HAP-1 (cell line): ENCODE measurements around the gene DCC.

Experiments
- DNase-seq, 2 experiments: peaks; one replicate each; pipeline ENCODE4 v3.0.0-alpha.2; 2016 to 2020; ENCODE audit warnings: low spot score in 2 of 2
- H3K27me3 ChIP-seq: fragments of 250-450 bp; sonication (Bioruptor Pico); 2 replicates; pipeline ENCODE4 v1.5.1; 2020; ENCODE audit warnings: low read depth, mild to moderate bottlenecking, moderate library complexity
- H3K36me3 ChIP-seq: fragments of 250-450 bp; sonication (Bioruptor Pico); replicated peaks from 2 replicates; pipeline ENCODE4 v1.5.1; 2020; ENCODE audit warnings: mild to moderate bottlenecking
- H3K4me1 ChIP-seq: fragments of 250-450 bp; sonication (Bioruptor Pico); 2 replicates; pipeline ENCODE4 v1.5.1; 2020; ENCODE audit warnings: mild to moderate bottlenecking
- H3K4me3 ChIP-seq: fragments of 250-450 bp; sonication (Bioruptor Pico); 2 replicates; pipeline ENCODE4 v1.5.1; 2020; ENCODE audit warnings: mild to moderate bottlenecking, moderate library complexity
- H3K9me3 ChIP-seq: fragments of 250-450 bp; sonication (Bioruptor Pico); 2 replicates; pipeline ENCODE4 v1.5.1; 2020; ENCODE audit warnings: mild to moderate bottlenecking, moderate library complexity
- in situ Hi-C: fragments of 300-500 bp; cut with MboI; formaldehyde crosslinking; loops from 3 replicates; pipeline ENCODE4 v1.14.3; 2020; ENCODE audit warnings: low sequenced_read_pairs, inconsistent platforms, mixed read lengths

The DCC gene

GRCh38 chr18:52748343-52748742, 408.3 kb downstream of the DCC start:
- H3K4me3 ChIP-seq: no peak overlapping the region
- H3K4me1 ChIP-seq: no peaks in the 10 kb centered on the region
- H3K9me3 ChIP-seq: no peaks in the 10 kb centered on the region
- DNase-seq: no peak
- in situ Hi-C loops: no loop called here
- H3K36me3 ChIP-seq: no peaks in the 10 kb centered on the region
- no peaks in the 10 kb centered on the region for H3K27me3 ChIP-seq

GRCh38 chr18:52749542-52749941, 409.5 kb downstream of the DCC start:
- no peak overlapping the region for H3K4me3 ChIP-seq
- H3K9me3 ChIP-seq: no peaks in the 10 kb centered on the region
- no peaks in the 10 kb centered on the region for H3K4me1 ChIP-seq
- no peaks in the 10 kb centered on the region for H3K36me3 ChIP-seq
- H3K27me3 ChIP-seq: no peaks in the 10 kb centered on the region
- in situ Hi-C loops: no loop called here
- no peak for DNase-seq

GRCh38 chr18:52750995-52751394, 411.0 kb downstream of the DCC start:
- Histone ChIP-seq H3K36me3 (no peaks in the 10 kb centered on the region), H3K27me3 (no peaks in the 10 kb centered on the region), H3K4me1 (no peaks in the 10 kb centered on the region), H3K4me3 (no peak overlapping the region), H3K9me3 (no peaks in the 10 kb centered on the region)
- in situ Hi-C loops: no loop called here
- no peak for DNase-seq

- DNase-seq: no peak
- Histone ChIP-seq H3K36me3 (no peaks in the 10 kb centered on the region), H3K4me1 (no peaks in the 10 kb centered on the region), H3K4me3 (no peak overlapping the region), H3K9me3 (no peaks in the 10 kb centered on the region), H3K27me3 (no peaks in the 10 kb centered on the region)
- in situ Hi-C loops: no loop called here
Observed at GRCh38 chr18:52764316-52764715, 424.3 kb downstream of the DCC start.

- H3K27me3 ChIP-seq: no peaks in the 10 kb centered on the region
- no peak for DNase-seq
- H3K4me1 ChIP-seq: no peaks in the 10 kb centered on the region
- no peaks in the 10 kb centered on the region for H3K9me3 ChIP-seq
- no peak overlapping the region for H3K4me3 ChIP-seq
- in situ Hi-C loops: no loop called here
- no peaks in the 10 kb centered on the region for H3K36me3 ChIP-seq
Observed at GRCh38 chr18:52766002-52766545, 426.1 kb downstream of the DCC start.

GRCh38 chr18:52781113-52781512, 441.1 kb downstream of the DCC start:
- no peaks in the 10 kb centered on the region for H3K4me1 ChIP-seq
- in situ Hi-C loops: no loop called here
- DNase-seq: no peak
- no peak overlapping the region for H3K4me3 ChIP-seq
- no peaks in the 10 kb centered on the region for H3K9me3 ChIP-seq
- H3K36me3 ChIP-seq: no peaks in the 10 kb centered on the region
- H3K27me3 ChIP-seq: no peaks in the 10 kb centered on the region

- Histone ChIP-seq H3K4me1 (no peaks in the 10 kb centered on the region), H3K36me3 (no peaks in the 10 kb centered on the region), H3K9me3 (no peaks in the 10 kb centered on the region), H3K4me3 (no peak overlapping the region), H3K27me3 (no peaks in the 10 kb centered on the region)
- in situ Hi-C loops: no loop called here
- no peak for DNase-seq
Observed at GRCh38 chr18:52791321-52791720, 451.3 kb downstream of the DCC start.

- Histone ChIP-seq H3K27me3 (no peaks in the 10 kb centered on the region), H3K4me3 (no peak overlapping the region), H3K36me3 (no peaks in the 10 kb centered on the region), H3K9me3 (no peaks in the 10 kb centered on the region; the same call in 1 of the 2 replicates), H3K4me1 (no peaks in the 10 kb centered on the region)
- no peak for DNase-seq
- in situ Hi-C loops: no loop called here
Observed at GRCh38 chr18:52812834-52813233, 472.8 kb downstream of the DCC start.

GRCh38 chr18:52813635-52814416, 473.8 kb downstream of the DCC start:
- in situ Hi-C loops: no loop called here
- Histone ChIP-seq H3K4me3 (no peak overlapping the region), H3K9me3 (no peaks in the 10 kb centered on the region), H3K36me3 (no peaks in the 10 kb centered on the region), H3K27me3 (no peaks in the 10 kb centered on the region), H3K4me1 (no peaks in the 10 kb centered on the region)
- DNase-seq: no peak

GRCh38 chr18:52815651-52816050, 475.7 kb downstream of the DCC start:
- no peak for DNase-seq
- Histone ChIP-seq H3K4me3 (no peak overlapping the region), H3K27me3 (no peaks in the 10 kb centered on the region), H3K9me3 (no peaks in the 10 kb centered on the region), H3K4me1 (no peaks in the 10 kb centered on the region), H3K36me3 (no peaks in the 10 kb centered on the region)
- in situ Hi-C loops: no loop called here

GRCh38 chr18:52816121-52816520, 476.1 kb downstream of the DCC start:
- H3K27me3 ChIP-seq: no peaks in the 10 kb centered on the region
- in situ Hi-C loops: no loop called here
- no peaks in the 10 kb centered on the region for H3K4me1 ChIP-seq
- H3K9me3 ChIP-seq: no peaks in the 10 kb centered on the region
- no peak overlapping the region for H3K4me3 ChIP-seq
- no peaks in the 10 kb centered on the region for H3K36me3 ChIP-seq
- no peak for DNase-seq

GRCh38 chr18:52822160-52822559, 482.2 kb downstream of the DCC start:
- no peaks in the 10 kb centered on the region for H3K27me3 ChIP-seq
- H3K9me3 ChIP-seq: no peaks in the 10 kb centered on the region; the same call in 1 of the 2 replicates
- in situ Hi-C loops: no loop called here
- DNase-seq: no peak
- no peak overlapping the region for H3K4me3 ChIP-seq
- no peaks in the 10 kb centered on the region for H3K4me1 ChIP-seq
- H3K36me3 ChIP-seq: no peaks in the 10 kb centered on the region

GRCh38 chr18:52824126-52824525, 484.1 kb downstream of the DCC start:
- no peaks in the 10 kb centered on the region for H3K36me3 ChIP-seq
- H3K4me1 ChIP-seq: no peaks in the 10 kb centered on the region
- no peak overlapping the region for H3K4me3 ChIP-seq
- no peaks in the 10 kb centered on the region for H3K27me3 ChIP-seq
- no peak for DNase-seq
- no peaks in the 10 kb centered on the region; the same call in 1 of the 2 replicates for H3K9me3 ChIP-seq
- in situ Hi-C loops: no loop called here

- H3K4me1 ChIP-seq: no peaks in the 10 kb centered on the region
- DNase-seq: no peak
- no peak overlapping the region for H3K4me3 ChIP-seq
- no peaks in the 10 kb centered on the region for H3K27me3 ChIP-seq
- H3K9me3 ChIP-seq: no peaks in the 10 kb centered on the region; the same call in 1 of the 2 replicates
- in situ Hi-C loops: no loop called here
- H3K36me3 ChIP-seq: no peaks in the 10 kb centered on the region
Observed at GRCh38 chr18:52826994-52827393, 487.0 kb downstream of the DCC start.
